T-cell (primary cell): ENCODE data around the gene CAMK4. TPM values are rescaled to one million over a fixed set of nuclear protein-coding genes. Genes with fewer than 3 reads are reported as not detected.

Source experiments
- ATAC-seq, 4 experiments: fragments of 200-7000 bp in 3 of 4; fragments of 150-1000 bp in 1 of 4; cut with Tn5 transposase; replicated peaks in 1 of 4; 1 replicate in 3 of 4; 2 replicates in 1 of 4; pipeline ENCODE4 v1.10.0; 2021; ENCODE audit warnings: moderate library complexity in 3 of 4, mild to moderate bottlenecking in 2 of 4, moderate number of reproducible peaks in 1 of 4
- CTCF ChIA-PET, 2 donors: fragments of 300-600 bp; sonication (Branson Sonifier 250); formaldehyde crosslinking; loops; one replicate each; lab custom pipeline; 2022; ENCODE audit warnings: antibody characterized with exemption in 2 of 2; lab: Charles Lee
- POLR2A ChIA-PET, 2 donors: fragments of 300-600 bp; sonication (Branson Sonifier 250); formaldehyde crosslinking; loops; one replicate each; lab custom pipeline; 2022; ENCODE audit warnings: antibody characterized with exemption in 2 of 2; lab: Charles Lee
- DNase-seq, 35 experiments: peaks; one replicate each; pipeline versions ENCODE4 v3.0.0 to v3.0.0-alpha.2; 2013 to 2023
- H3K27ac ChIP-seq: one replicate; pipeline ENCODE4 v1.5.1; 2013; ENCODE audit warnings: low read length
- H3K27me3 ChIP-seq, 2 experiments: replicated peaks in 1 of 2; 1 replicate in 1 of 2; 2 replicates in 1 of 2; pipeline versions ENCODE4 v1.6.1 to v1.7.0; 2013; ENCODE audit warnings: low read length in 1 of 2, mixed read lengths in 1 of 2; ENCODE audit not compliant: control insufficient read depth in 2 of 2, insufficient read depth in 2 of 2; ENCODE audit errors: extremely low read depth in 1 of 2
- H3K36me3 ChIP-seq, 2 donors: 1 replicate in 1 of 2; 2 replicates in 1 of 2; pipeline versions ENCODE4 v1.6.1 to v1.7.0; 2013; ENCODE audit warnings: low read length in 1 of 2; ENCODE audit not compliant: control insufficient read depth in 2 of 2, insufficient read depth in 1 of 2; ENCODE audit errors: extremely low read depth in 1 of 2
- H3K4me1 ChIP-seq, 2 experiments: 1 replicate in 1 of 2; 2 replicates in 1 of 2; pipeline versions ENCODE4 v1.6.1 to v1.7.0; 2013; ENCODE audit warnings: low read length in 2 of 2, mixed read lengths in 1 of 2; ENCODE audit not compliant: insufficient read depth in 2 of 2, control insufficient read depth in 1 of 2; ENCODE audit errors: extremely low read depth in 1 of 2
- H3K4me3 ChIP-seq, 2 donors: 1 replicate in 1 of 2; 2 replicates in 1 of 2; pipeline versions ENCODE4 v1.5.1 to v1.7.0; 2013; ENCODE audit warnings: mild to moderate bottlenecking in 2 of 2, low read length in 1 of 2, moderate library complexity in 1 of 2; ENCODE audit not compliant: control insufficient read depth in 1 of 2; ENCODE audit errors: extremely low read depth in 1 of 2
- H3K9me3 ChIP-seq: 2 replicates; pipeline ENCODE4 v1.7.0; 2013
- H3K27ac Mint-ChIP-seq, 2 donors: one replicate each; pipeline ENCODE4 v1.8.0; 2020 to 2021; ENCODE audit warnings: mild to moderate bottlenecking in 2 of 2, mixed read lengths in 2 of 2
- H3K27me3 Mint-ChIP-seq, 2 donors: one replicate each; pipeline ENCODE4 v1.8.0; 2021 to 2022; ENCODE audit warnings: mixed read lengths in 2 of 2
- H3K36me3 Mint-ChIP-seq: one replicate; pipeline ENCODE4 v1.8.0; 2021; ENCODE audit warnings: mixed read lengths
- H3K4me1 Mint-ChIP-seq, 3 donors: one replicate each; pipeline ENCODE4 v1.8.0; 2020 to 2022; ENCODE audit warnings: mixed read lengths in 3 of 3, mild to moderate bottlenecking in 1 of 3
- H3K4me3 Mint-ChIP-seq, 3 donors: one replicate each; pipeline ENCODE4 v1.8.0; 2020 to 2022; ENCODE audit warnings: mild to moderate bottlenecking in 3 of 3, mixed read lengths in 3 of 3, moderate library complexity in 3 of 3
- H3K9me3 Mint-ChIP-seq, 3 donors: one replicate each; pipeline ENCODE4 v1.8.0; 2020 to 2022; ENCODE audit warnings: mixed read lengths in 3 of 3
- WGBS: methylation state at CpG from one replicate; pipeline ENCODE4 v1.1.5; 2013; ENCODE audit warnings: missing lambda C conversion rate; ENCODE audit not compliant: insufficient coverage; 5-methylcytosine and 5-hydroxymethylcytosine counted together
- total RNA-seq, 35 experiments: library from RNA in 6 of 35; stranded (reverse) in 6 of 35; fragments of 120-200 nt in 1 of 35; gene quantifications; one replicate each; pipeline versions ENCODE4 v1.2.1 to v1.2.4 and lab custom pipeline; 2013 to 2026

The CAMK4 gene
- total RNA-seq, 5 donors from 2014 or later (not counting 1 experiment from before 2014, with no cell fraction given) = 120 to 274 (median 243) TPM

GRCh38 chr5:111236348-111236747, 12.2 kb downstream of the CAMK4 start:
- ATAC-seq (no peak), DNase-seq (no peak)
- Mint-ChIP-seq H3K36me3 (peaks cover 19% of the 10 kb centered on the region), H3K27ac (peak overlapping the region; percentile 95 to 96), H3K4me3 (peak overlapping the region; percentile 64 to 82 (median 68)), H3K27me3 (no peaks in the 10 kb centered on the region), H3K9me3 (no peaks in the 10 kb centered on the region), H3K4me1 (peaks cover 88 to 92% (median 91%) of the 10 kb centered on the region in 3 donors)
- no CpG with 5 or more reads among the region's 2 CpGs for WGBS
- POLR2A ChIA-PET = interaction anchor here (0.6 to 2.0 kb wide), 8 partner anchors 8 to 79 kb away, joined by 3 to 8 read pairs (median 4); partner anchors contain the start of gene CAMK4 (in 1 of the 2)
- Histone ChIP-seq H3K4me3 (peak overlapping the region in 1 of 2 donors; percentile 15), H3K36me3 (no peaks in the 10 kb centered on the region), H3K27ac (peak overlapping the region; percentile 78), H3K27me3 (no peaks in the 10 kb centered on the region), H3K4me1 (peaks cover 52 to 91% of the 10 kb centered on the region in 2 experiments), H3K9me3 (no peaks in the 10 kb centered on the region)
- CTCF ChIA-PET = interaction anchor here (0.6 to 3.4 kb wide), 9 partner anchors 9 to 1194 kb away, joined by 3 to 14 read pairs (median 6); partner anchors contain the start of gene CAMK4 (in 1 of the 2)

- peak overlapping the region; percentile 95 to 96 for H3K27ac Mint-ChIP-seq
- ChIA-PET CTCF (interaction anchor here (0.6 to 3.4 kb wide), 5 partner anchors 10 to 1195 kb away, joined by 3 to 14 read pairs (median 4); partner anchors contain the start of gene CAMK4 (in 1 of the 2)), POLR2A (interaction anchor here (0.6 to 1.6 kb wide), 5 partner anchors 8 to 78 kb away, joined by 3 to 6 read pairs (median 4); no protein-coding TSS in a partner anchor)
- H3K4me1 ChIP-seq = peaks cover 52 to 89% of the 10 kb centered on the region in 2 experiments
- peaks cover 91 to 94% (median 94%) of the 10 kb centered on the region in 3 donors for H3K4me1 Mint-ChIP-seq
- peak overlapping the region; percentile 78 for H3K27ac ChIP-seq
- H3K36me3 ChIP-seq = no peaks in the 10 kb centered on the region
- H3K27me3 Mint-ChIP-seq = no peaks in the 10 kb centered on the region
- no peak for DNase-seq
- H3K4me3 Mint-ChIP-seq = peak overlapping the region; percentile 64 to 82 (median 68)
- no peak for ATAC-seq
- peaks cover 23% of the 10 kb centered on the region for H3K36me3 Mint-ChIP-seq
- no peaks in the 10 kb centered on the region for H3K9me3 Mint-ChIP-seq
- 40% methylated on average over 1 of the region's 4 CpGs for WGBS
- no peaks in the 10 kb centered on the region for H3K27me3 ChIP-seq
- H3K4me3 ChIP-seq = no peak overlapping the region
- H3K9me3 ChIP-seq = no peaks in the 10 kb centered on the region
These were observed 12.8 kb downstream of the CAMK4 start for GRCh38 chr5:111236995-111237394.

GRCh38 chr5:111237470-111237869, 13.3 kb downstream of the CAMK4 start:
- ChIA-PET POLR2A (interaction anchor here (1.1 to 1.6 kb wide), 2 partner anchors 10 to 16 kb away, joined by 3 to 6 read pairs; no protein-coding TSS in a partner anchor), CTCF (interaction anchor here (0.8 to 1.7 kb wide), 3 partner anchors 10 to 42 kb away, joined by 3 to 4 read pairs (median 4); no protein-coding TSS in a partner anchor)
- H3K36me3 Mint-ChIP-seq = peaks cover 27% of the 10 kb centered on the region
- Histone ChIP-seq H3K9me3 (no peaks in the 10 kb centered on the region), H3K4me3 (no peak overlapping the region), H3K4me1 (peaks cover 48 to 88% of the 10 kb centered on the region in 2 experiments), H3K27ac (peak overlapping the region; percentile 78), H3K27me3 (no peaks in the 10 kb centered on the region), H3K36me3 (no peaks in the 10 kb centered on the region)
- no peaks in the 10 kb centered on the region for H3K27me3 Mint-ChIP-seq
- ATAC-seq = peak in 3 of 4 experiments; percentile 36 to 37 (median 37)
- peak overlapping the region; percentile 95 to 96 for H3K27ac Mint-ChIP-seq
- H3K9me3 Mint-ChIP-seq = no peaks in the 10 kb centered on the region
- peak overlapping the region; percentile 64 to 82 (median 68) for H3K4me3 Mint-ChIP-seq
- H3K4me1 Mint-ChIP-seq = peaks cover 92 to 94% (median 94%) of the 10 kb centered on the region in 3 donors
- DNase-seq = no peak

- peak overlapping the region; percentile 78 for H3K27ac ChIP-seq
- 68% methylated on average over 9 of the region's 10 CpGs for WGBS
- Mint-ChIP-seq H3K4me1 (peaks cover 94% of the 10 kb centered on the region in 3 donors), H3K36me3 (peaks cover 33% of the 10 kb centered on the region), H3K27ac (peak overlapping the region; percentile 95 to 96), H3K4me3 (peak overlapping the region; percentile 57 to 82 (median 68)), H3K27me3 (no peaks in the 10 kb centered on the region), H3K9me3 (no peaks in the 10 kb centered on the region)
- CTCF ChIA-PET = interaction anchor here (0.6 to 0.9 kb wide), 4 partner anchors 9 to 293 kb away, joined by 3 to 7 read pairs (median 6); no protein-coding TSS in a partner anchor
- no peak for DNase-seq
- peak overlapping the region in 1 of 2 donors; percentile 35 for H3K4me3 ChIP-seq
- peaks cover 55 to 85% of the 10 kb centered on the region in 2 experiments for H3K4me1 ChIP-seq
- no peaks in the 10 kb centered on the region for H3K27me3 ChIP-seq
- POLR2A ChIA-PET = interaction anchor here (0.6 to 1.0 kb wide), 5 partner anchors 12 to 21 kb away, joined by 3 to 9 read pairs (median 5); no protein-coding TSS in a partner anchor
- peak in 1 of 4 experiments; percentile 58 for ATAC-seq
- H3K36me3 ChIP-seq = peaks cover 0 to 3% of the 10 kb centered on the region in 2 donors
- H3K9me3 ChIP-seq = no peaks in the 10 kb centered on the region
These were observed 14.4 kb downstream of the CAMK4 start for GRCh38 chr5:111238431-111239225.

GRCh38 chr5:111241696-111242095, 17.5 kb downstream of the CAMK4 start:
- Mint-ChIP-seq H3K27me3 (no peaks in the 10 kb centered on the region), H3K9me3 (no peaks in the 10 kb centered on the region), H3K4me1 (peaks cover 90 to 94% (median 94%) of the 10 kb centered on the region in 3 donors), H3K36me3 (peaks cover 43% of the 10 kb centered on the region), H3K4me3 (peak overlapping the region in 1 of 3 donors; percentile 64), H3K27ac (peak overlapping the region; percentile 59 to 72)
- no peak for DNase-seq
- Histone ChIP-seq H3K4me1 (peaks cover 37 to 76% of the 10 kb centered on the region in 2 experiments), H3K27ac (no peak overlapping the region), H3K36me3 (peaks cover 0 to 3% of the 10 kb centered on the region in 2 donors), H3K4me3 (no peak overlapping the region), H3K27me3 (no peaks in the 10 kb centered on the region), H3K9me3 (no peaks in the 10 kb centered on the region)
- WGBS = 96% methylated on average over 3 of the region's 3 CpGs
- CTCF ChIA-PET = no interaction called here
- POLR2A ChIA-PET = interaction anchor here (0.6 to 1.7 kb wide), 2 partner anchors 13 kb away, joined by 3 to 5 read pairs; no protein-coding TSS in a partner anchor
- ATAC-seq = no peak

- POLR2A ChIA-PET = interaction anchor here in 1 of 2 donors (1.7 kb wide), 1 partner anchor 12 kb away, joined by 5 read pairs; no protein-coding TSS in a partner anchor
- Histone ChIP-seq H3K4me3 (no peak overlapping the region), H3K4me1 (peaks cover 31 to 72% of the 10 kb centered on the region in 2 experiments), H3K27me3 (no peaks in the 10 kb centered on the region), H3K27ac (no peak overlapping the region), H3K36me3 (peaks cover 0 to 3% of the 10 kb centered on the region in 2 donors), H3K9me3 (no peaks in the 10 kb centered on the region)
- Mint-ChIP-seq H3K4me3 (peak overlapping the region; percentile 11 to 64 (median 39)), H3K9me3 (no peaks in the 10 kb centered on the region), H3K4me1 (peaks cover 84 to 89% (median 89%) of the 10 kb centered on the region in 3 donors), H3K27me3 (no peaks in the 10 kb centered on the region), H3K36me3 (peaks cover 37% of the 10 kb centered on the region), H3K27ac (peak overlapping the region; percentile 50 to 68)
- ATAC-seq = no peak
- no peak for DNase-seq
- CTCF ChIA-PET = no interaction called here
- WGBS = 65% methylated on average over 7 of the region's 10 CpGs
These were observed 18.4 kb downstream of the CAMK4 start for GRCh38 chr5:111242606-111243005.
